GM18858 (cell line): ENCODE results near the gene TCP10L.
"Not testable (repeated sequence)": the region's sequence is repeated elsewhere in the genome, so short reads cannot be mapped to it uniquely, and the experiment has no call there.

Source experiments
- ATAC-seq: cut with Tn5 transposase; IDR thresholded peaks from one replicate; pipeline ENCODE4 v1.9.1; 2021; ENCODE audit not compliant: unreplicated experiment

Gene TCP10L

DNA sequence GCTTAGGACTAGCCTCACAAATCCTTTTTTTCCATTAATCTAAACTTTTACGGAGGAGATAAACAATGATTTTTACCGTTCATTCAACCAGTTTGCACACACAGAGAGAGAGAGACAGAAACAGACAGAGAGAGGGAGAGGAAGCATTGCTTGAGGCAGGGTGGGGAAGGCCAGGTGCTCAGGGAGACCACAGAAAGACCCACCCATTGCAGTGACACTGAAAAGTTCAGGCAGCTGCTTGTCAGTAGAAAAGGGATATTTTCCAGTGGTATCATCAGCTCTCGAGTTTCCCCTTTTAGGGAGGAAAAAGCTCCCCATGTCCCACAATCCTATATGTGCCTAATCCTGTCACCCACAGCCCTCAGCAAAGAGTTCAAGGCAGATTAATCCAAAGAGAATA lies 27.2 kb downstream of the TCP10L start:
- ATAC-seq, result no peak

DNA sequence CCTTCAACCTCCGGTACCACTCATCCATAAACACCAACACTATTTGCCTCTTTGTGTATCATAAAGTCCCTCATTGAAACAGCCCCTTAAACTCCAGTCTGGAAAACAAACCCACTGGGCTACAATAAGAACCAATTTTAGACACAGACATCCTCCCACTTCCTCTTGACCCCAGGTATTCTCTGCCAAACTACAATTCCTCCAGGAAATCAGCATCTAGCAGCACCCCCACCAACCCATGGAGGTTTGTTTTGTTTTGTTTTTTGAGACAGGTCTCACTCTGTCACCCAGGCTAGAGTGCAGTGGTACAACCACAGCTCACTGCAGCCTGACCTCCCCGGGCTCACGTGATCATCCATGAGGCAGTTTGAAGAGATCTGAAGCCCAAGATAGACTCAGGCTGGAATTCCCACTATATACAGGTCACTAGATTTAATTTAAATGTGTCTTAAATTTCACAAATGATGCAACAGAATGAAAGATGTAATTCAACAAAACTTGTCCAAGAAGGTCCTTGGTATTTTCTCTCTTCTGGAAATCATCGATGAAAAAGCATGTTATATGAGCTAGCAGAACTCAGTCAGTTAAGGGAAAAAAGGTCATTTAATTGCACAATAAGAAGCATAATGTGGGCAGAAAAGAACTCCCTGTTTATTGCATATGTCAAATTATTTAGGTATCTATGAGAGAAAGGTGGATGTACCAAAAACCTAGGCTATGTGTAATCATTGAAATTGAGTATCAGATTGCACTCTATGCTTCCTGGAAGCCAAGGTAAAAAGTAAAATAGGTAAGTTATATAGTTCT lies 30.3 kb downstream of the TCP10L start:
- no peak for ATAC-seq

DNA sequence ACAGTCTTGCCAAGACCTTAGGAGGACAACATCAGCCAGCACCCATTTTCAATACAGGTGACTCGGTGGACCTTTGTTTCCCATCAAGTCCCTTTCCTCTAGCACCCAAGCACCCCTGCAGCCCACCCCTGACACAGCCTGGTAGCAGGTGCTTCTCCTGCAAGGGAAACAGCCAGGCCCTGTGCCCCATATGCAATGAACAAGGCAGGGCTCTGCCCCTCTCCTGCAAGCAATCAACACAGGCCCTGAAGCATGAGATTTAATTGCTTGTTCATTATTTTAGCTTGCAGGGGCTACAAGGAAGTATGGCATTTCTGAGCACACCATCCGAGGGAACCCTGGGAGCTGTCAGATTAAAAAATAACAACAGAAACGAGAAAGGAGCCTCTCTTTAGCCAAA lies 35.4 kb downstream of the TCP10L start:
- ATAC-seq, result no peak

DNA sequence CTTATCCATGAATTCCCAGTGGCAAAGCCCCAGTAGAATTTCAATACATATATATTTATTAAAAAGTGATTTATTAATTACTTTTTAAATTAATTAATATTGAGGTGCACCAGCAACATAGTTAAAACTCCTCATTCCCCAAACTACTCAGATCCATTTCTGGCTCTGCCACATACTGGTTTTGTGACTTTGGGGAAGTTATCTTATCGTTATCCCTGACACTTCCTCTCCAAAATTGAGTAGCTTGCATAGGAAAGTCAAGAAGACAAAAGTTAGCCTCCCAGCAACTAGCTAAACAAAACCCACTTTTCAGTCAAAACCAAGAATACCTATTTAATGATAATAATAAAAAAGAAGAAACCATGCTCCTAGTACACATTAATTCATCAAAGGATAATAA lies 35.9 kb downstream of the TCP10L start:
- ATAC-seq, result no peak

DNA sequence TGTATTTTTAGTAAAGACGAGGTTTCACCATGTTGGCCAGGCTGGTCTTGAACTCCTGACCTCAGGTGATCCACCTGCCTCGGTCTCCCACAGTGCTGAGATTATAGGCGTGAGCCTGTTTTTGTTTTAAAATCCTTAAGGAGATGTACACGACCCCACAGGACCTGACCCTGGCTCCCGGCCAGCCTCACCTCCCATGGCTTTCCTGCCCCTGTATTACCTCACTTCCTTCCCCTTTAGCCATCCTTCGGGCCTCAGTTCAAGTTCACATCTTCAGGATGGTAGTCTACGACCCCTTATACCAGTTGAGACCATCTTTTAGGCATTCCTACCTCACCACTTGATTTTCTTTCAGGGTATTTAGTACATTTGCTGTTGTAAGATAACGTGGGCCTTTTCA lies 36.3 kb downstream of the TCP10L start:
- no peak for ATAC-seq

GRCh38 chr21:32547018-32547417 lies 38.3 kb downstream of the TCP10L start:
- no peak for ATAC-seq

GRCh38 chr21:32545948-32546441 lies 39.3 kb downstream of the TCP10L start:
- no peak for ATAC-seq

GRCh38 chr21:32544697-32545096 lies 40.6 kb downstream of the TCP10L start:
- ATAC-seq, result no peak

GRCh38 chr21:32543975-32544374 lies 41.3 kb downstream of the TCP10L start:
- no peak for ATAC-seq

DNA sequence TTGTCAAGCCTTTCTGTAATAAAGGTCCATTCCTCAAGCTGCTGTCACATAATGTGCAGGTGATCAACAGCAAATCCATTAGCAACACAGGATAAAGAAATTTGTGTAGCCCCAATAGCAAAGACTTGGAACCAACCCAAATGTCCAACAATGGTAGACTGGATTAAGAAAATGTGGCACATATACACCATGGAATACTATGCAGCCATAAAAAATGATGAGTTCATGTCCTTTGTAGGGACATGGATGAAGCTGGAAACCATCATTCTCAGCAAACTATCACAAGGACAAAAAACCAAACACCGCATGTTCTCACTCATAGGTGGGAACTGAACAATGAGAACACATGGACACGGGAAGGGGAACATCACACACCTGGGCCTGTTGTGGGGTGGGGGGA lies 42.3 kb downstream of the TCP10L start:
- not testable (repeated sequence) for ATAC-seq

DNA sequence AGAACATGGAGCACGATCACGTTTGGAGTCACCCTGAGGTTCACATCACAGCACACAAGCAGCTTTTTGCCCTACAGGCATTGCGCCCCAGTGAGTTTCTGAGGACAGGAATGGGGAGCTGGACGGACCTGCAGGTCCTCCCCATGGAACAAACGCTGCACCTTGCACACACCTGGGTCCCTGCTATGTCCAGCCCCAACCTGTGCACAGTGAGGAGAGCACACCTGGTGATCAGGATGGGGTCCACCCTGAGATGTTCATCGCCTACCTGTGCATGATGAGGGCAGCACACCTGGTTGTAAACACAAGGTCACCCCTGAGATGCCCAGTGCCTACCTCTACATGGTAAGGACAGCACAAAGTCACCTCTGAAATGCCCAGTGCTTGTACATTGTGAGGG lies 45.9 kb downstream of the TCP10L start:
- no peak for ATAC-seq

DNA sequence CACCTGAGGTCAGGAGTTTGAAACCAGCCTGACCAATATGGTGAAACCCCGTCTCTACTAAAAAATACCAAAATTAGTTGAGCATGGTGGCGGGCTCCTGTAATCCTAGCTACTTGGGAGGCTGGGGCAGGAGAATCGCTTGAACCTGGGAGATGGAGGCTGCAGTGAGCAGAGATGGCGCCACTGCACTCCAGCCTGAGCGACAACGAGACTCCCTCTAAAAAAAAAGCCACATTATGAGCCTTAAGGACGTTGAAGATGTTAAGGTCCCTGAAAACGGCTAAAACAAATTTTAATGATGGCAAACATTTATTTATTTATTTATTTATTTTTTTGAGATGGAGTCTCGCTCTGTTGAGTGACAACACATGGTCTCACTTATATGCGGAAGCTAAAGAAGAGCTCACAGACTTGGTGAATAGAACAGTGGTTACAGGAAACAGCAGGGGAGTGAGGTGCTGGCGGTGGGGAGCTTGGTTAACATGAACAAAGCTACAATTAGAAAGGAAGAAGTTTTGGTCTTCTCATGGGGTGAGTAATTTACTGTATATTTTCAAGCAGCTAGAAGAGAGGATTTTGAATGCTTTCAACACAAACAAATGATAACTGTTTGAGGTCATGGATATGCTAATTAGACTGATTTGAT lies 47.1 kb downstream of the TCP10L start:
- ATAC-seq, result no peak

DNA sequence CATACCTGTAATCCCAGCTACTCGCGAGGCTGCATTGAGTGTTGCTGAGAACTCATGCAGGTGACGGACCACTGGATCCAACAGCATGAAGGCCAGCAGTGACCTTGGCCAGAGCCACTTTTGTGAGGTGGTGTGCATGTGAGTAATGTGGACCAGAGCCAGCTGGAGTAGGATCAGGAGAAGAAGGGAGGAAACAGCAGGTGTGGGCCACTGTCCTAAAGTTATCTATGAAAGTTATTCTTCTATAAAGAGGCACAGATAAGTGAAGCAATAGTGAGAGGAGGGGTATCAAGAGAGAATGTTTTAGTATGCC lies 47.8 kb downstream of the TCP10L start:
- ATAC-seq, result no peak

GRCh38 chr21:32535612-32536011 lies 49.7 kb downstream of the TCP10L start:
- no peak for ATAC-seq

GRCh38 chr21:32534113-32534512 lies 51.2 kb downstream of the TCP10L start:
- no peak for ATAC-seq

DNA sequence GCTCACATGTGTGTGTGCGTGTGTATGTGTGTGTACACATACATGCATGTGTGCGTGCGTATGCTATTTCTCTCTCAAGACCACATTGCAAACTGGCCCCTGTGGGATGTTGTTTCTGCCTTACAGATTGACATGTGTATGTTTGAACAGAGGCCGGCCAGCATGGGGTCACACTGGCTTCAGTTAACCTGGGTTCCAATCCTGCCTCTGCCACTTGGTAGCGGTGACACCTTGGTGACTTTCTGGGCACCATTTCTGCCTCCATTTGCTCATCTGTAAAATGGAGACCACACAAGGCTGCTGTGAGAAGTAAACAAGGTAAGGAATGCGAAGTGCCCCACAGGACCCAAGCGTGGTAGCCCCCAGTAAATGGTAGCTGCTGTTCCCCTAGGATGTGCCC lies 51.7 kb downstream of the TCP10L start:
- no peak for ATAC-seq

DNA sequence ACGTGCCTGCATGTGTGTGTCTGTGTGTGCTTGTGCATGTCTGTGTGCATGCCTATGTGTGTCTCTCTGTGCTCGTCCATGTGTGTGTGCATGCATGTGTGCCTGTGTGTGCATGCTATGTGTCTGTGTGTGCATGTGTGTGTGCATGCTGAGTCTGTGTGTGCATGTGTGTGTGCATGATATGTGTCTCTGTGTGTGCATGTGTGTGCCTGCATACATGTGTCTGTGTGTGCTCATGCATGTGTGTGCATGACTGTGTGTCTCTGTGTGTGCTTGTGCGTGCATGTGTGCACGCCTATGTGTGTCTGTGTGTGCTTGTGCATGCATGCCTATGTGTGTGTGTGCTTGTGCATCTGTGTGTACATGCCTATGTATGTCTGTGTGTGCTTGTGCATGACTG lies 52.3 kb downstream of the TCP10L start:
- ATAC-seq, result no peak

DNA sequence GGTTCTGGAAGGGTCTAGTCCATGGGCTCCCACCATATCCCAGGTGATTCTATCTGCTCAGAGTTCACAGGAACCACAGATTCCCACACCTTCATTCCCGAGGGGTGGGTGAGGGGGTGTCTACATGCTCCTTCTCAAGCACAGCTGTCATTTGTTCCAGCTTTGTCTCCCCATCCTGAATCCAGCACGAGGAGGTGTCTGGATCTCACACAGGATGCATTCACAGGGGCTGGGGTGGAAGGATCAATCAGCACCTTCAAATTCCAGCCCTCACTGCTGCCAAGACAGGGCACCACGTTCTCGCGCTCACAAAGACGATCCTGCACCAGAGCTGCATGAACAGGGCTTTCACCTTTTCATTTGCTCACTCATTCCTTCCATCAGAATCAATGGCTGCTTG lies 52.7 kb downstream of the TCP10L start:
- ATAC-seq, result no peak

GRCh38 chr21:32531561-32531960 lies 53.8 kb downstream of the TCP10L start:
- not testable (repeated sequence) for ATAC-seq

- ATAC-seq, result not testable (repeated sequence)
Observed at GRCh38 chr21:32530809-32531208, 54.5 kb downstream of the TCP10L start.

DNA sequence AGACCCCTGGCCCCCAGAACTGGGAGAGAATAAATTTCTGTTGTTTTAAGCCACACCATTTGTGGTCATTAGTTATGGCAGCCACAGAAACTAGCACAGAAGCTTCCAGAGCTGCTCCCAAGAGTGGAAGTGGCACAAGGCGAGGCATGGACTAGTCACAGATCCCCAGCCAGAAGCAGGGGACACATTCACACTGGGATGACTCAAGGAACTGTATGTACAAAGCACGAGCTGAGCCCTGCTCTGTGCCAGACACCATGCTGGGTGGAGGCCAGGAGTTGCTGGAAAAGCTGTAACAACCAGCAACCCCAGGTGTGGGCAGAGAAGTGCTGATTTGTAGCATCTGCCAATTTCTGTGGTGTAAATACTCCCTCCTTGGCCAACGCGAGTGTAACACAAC lies 55.6 kb downstream of the TCP10L start:
- no peak for ATAC-seq

DNA sequence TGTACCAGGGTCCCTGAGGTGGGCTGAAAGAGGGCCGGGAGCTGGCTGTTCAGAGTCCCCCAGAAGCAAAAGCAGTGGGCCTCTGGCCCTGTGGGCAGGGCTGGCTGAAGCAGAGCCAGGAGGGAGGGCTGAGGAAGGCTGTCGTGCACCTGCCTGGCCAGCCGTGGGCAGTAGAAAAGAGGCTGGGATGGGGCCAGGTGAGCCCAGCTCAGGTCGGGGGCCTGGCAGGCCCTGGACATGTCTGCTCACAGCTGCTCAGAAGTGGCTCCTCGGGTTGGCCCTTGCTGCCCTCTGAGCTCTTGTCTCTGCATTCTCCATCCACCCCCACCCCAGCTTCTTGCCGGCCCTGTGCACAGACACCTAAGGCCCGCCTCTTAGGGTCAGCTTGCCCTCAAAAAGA lies 60.0 kb downstream of the TCP10L start:
- no peak for ATAC-seq
